HG03378 (cell line): ENCODE results near the gene NRN1L.
"Not testable (repeated sequence)": the region's sequence is repeated elsewhere in the genome, so short reads cannot be mapped to it uniquely, and the experiment has no call there.

Source experiments
- ATAC-seq: cut with Tn5 transposase; IDR thresholded peaks from one replicate; pipeline ENCODE4 v1.9.1; 2021; ENCODE audit warnings: mild to moderate bottlenecking, moderate library complexity; ENCODE audit not compliant: unreplicated experiment

The NRN1L gene

GRCh38 chr16:67882374-67883145 is 2.1 kb upstream of the NRN1L start:
- ATAC-seq, result no peak

- no peak for ATAC-seq
These were observed 1.4 kb upstream of the NRN1L start for GRCh38 chr16:67883146-67883871.

DNA sequence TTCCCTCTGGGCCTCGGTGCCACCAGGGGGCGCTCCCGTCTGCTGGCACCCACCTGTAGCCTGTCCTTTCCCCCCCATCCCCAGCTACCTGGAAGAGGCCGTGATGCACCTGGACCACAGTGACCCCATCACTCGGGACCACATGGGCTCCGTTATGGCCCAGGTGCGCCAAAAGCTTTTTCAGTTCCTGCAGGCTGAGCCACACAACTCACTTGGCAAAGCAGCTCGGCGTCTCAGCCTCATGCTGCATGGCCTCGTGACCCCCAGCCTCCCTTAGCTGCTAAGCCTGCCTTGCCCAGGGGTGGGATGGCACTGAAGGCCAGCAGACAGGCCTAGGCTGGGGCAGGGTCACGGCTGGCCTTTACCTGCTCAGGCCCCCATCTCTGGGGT is 818 bp upstream of the NRN1L start:
- no peak for ATAC-seq

DNA sequence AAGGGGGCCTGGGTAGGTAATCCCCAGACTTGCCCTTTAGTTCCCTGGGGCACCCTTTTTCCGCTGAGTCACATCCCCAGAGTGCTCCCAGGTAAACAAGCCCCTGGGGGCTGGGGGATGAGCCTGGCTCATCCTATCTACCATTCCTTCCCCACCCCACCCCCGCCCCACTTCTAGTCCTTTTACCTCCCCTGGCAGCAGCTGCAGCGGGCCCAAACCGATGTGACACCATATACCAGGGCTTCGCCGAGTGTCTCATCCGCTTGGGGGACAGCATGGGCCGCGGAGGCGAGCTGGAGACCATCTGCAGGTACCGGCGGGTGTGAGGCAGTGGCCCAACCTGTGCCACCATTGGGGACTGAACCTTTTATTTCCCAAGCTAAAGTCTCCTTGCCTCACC is 860 bp downstream of the NRN1L start:
- no peak for ATAC-seq

- no peak for ATAC-seq
These were observed 1.3 kb downstream of the NRN1L start for GRCh38 chr16:67885976-67886375.

DNA sequence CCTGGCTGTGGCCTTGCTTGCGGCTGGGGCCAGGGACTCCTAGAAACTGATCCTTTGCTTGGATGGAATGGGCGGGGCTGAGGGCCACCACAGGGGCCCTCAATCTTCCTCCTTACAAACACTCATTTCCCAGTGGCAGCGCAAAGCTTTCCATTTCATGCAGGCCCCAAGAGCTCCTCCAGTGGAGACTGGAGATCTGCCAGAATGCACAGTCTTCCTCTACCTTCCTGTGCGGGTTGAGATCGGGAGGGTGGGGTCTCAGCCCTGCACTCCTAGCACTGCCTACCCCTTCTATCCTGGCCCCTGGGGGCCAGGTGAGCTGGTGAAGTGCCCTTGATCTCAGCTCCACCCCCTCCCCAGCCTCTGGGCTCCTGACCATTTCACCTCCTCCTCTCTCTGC is 1.7 kb downstream of the NRN1L start:
- ATAC-seq, result no peak

DNA sequence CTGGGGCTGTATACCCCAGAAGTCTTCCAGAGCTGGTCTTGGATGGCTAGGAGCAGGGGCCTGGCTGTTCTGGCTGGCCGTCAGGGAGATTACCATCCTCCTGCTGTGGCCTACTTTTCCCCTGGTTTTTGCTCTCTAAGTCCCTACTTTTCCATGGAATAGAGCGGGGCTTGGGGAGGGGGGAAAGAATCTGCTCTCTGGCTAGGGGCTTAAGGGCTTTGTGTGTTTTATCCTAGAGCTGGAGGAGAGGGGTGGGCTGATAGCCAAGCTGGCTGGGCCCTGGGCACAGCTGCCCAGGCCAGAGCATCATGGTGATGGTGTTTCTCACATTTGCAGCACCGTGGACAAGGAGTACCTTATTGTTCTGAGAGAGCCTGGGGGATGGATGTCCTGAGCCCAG is 3.6 kb downstream of the NRN1L start:
- ATAC-seq, result no peak

DNA sequence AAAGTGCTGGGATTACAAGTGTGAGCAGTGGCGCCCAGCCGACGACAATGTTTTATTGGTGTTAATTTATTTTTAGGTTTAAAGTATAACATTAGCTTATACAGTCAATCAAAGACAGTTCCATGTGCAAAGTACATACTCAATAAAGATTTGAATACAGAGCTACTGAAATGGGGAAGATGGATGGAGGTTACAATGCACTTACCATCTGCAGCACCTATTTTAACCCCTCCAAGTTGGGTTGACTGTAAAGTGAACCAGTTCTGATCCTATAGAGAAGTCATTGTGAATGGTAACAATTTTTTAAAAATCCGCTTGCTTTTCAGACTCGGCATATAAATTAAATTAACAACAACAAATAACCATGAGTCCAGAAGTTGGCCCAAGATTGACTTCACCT is 7.7 kb downstream of the NRN1L start:
- no peak for ATAC-seq

- peak; percentile 82 for ATAC-seq
These were observed 8.4 kb downstream of the NRN1L start, which contains the start of gene PSKH1 for GRCh38 chr16:67892899-67893742. TSS of gene PSKH1 (plus strand) at chr16:67893254. CDS start at chr16:67908750, 15,496 bp downstream.

GRCh38 chr16:67893743-67894399 is 9.2 kb downstream of the NRN1L start:
- peak; percentile 8 for ATAC-seq

DNA sequence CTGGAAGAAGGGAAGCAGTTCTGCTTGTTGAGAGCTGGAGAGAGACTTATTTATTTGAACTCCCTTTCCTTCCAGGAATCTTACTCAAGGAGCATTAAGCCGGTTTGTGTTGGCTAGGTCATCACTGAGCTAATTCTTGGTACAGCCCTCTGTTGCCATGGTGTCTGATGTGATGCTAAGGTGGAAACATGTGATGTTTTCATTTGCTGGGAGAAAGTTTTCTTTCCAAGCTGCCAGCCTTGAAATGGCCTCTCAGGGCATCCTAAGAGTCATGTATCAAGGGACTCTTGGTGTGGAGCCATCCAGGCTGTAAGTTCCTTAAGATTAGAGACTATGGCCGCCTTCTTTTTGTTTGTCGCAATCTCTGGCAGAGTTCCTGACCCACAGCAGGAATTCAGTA is 12.5 kb downstream of the NRN1L start:
- no peak for ATAC-seq

- ATAC-seq, result no peak
These were observed 17.0 kb downstream of the NRN1L start for GRCh38 chr16:67901734-67902133.

GRCh38 chr16:67902831-67903230 is 18.1 kb downstream of the NRN1L start:
- no peak for ATAC-seq

DNA sequence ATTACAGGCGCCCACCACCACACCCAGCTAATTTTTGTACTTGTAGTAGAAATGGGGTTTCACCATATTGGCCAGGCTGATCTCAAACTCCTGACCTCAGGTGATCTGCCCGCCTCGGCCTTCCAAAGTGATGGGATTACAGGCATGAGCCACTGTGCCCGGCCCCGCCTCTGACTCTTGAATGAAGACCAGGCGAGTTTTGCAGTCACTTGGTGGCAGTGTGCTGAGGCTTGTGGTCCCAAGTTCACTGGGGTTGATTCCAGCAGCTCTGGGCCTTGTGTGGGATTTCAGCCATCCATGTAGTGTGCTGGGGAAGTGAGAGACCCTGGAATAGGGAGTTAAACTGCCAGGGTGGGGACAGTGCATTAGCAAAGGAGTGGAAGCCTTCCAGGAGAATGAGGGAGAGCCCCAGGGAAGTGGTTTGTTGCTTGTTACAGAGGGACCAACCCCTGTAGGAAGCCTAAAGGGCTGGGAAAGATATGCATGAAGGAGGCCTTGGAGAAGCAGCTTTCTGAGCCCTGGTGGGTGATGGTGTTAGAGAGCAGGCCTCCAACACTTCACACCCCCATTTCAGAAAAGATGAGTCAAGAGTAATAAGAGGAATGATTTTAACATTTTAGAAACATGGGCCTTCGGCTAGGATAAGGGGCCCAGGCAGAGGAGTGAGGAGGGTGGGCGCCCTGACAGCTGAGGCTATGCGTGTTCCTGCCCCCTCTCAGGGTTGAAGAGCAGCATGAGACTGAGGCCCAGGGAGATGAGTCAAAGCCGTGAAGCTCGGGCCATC is 22.9 kb downstream of the NRN1L start:
- ATAC-seq, result no peak

- no peak for ATAC-seq
These were observed 24.5 kb downstream of the NRN1L start for GRCh38 chr16:67909056-67909742.

DNA sequence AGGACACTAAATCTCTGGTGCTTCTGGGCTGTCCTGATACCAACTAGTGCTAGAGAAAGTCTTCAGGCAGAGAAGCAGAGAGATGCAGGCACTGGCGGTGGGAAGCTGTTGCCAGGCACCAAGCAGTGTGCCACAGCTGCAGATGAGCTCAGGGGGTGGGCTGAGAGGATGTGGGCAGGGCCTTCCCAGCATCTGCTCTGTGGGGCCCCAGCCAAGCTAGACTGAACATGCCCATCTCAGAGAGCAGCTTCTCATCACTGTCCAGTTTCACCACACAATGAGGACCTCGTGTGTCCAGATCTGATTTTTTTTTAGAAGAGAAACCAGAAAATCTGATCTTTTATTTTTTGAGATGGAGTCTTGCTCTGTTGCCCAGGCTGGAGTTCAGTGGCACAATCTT is 25.5 kb downstream of the NRN1L start:
- no peak for ATAC-seq

DNA sequence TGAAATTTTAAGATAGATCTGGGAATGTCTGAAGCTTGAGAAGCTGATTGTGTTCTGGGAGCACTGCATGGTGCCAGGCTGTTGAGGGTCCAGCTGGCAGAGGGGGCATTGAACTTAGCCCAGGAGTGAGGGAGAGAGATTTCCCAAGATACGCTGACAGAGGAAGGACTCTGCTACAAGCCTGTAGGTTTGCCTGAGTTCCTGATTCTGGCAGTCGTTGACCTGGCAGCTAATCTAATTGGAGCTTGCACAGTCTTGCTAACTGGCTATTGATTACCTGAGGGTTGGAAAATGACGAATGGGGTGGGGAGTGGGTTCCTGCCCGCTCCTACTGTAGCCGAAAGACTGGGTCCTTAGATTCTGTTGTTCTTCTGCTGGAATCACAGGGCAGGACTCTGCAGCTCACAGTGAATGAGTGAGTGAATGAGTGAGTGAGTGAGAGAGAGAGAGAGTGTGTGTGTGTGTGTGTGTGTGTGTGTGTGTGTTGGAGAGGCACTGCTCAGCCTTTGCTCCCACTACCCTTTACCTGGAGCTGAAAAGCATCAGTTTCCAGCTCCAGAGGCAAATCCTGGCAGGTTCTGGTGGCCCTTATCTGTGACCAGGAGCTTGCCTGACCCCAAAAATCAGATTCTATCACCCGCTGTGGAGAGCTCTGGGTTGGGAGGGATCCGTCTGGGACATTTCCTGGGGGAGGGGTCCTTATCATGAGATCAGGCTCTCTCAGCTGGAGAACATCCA is 30.2 kb downstream of the NRN1L start:
- ATAC-seq, result no peak

GRCh38 chr16:67915496-67915769 is 30.7 kb downstream of the NRN1L start:
- not testable (repeated sequence) for ATAC-seq
